ENCODE results near the gene ANTXR1.

The ANTXR1 gene

GRCh38 chr2:68992933-68993332, 20.0 kb upstream of the ANTXR1 start:
- Mint-ChIP-seq H3K27me3 (peaks cover 11% of the 10 kb centered on the region), H3K36me3 (no peaks in the 10 kb centered on the region), H3K4me1 (no peaks in the 10 kb centered on the region), H3K4me3 (no peak overlapping the region), H3K9me3 (no peaks in the 10 kb centered on the region), H3K27ac (no peak overlapping the region)

GRCh38 chr2:68993660-68994059, 19.3 kb upstream of the ANTXR1 start:
- Mint-ChIP-seq H3K36me3 (no peaks in the 10 kb centered on the region), H3K27ac (no peak overlapping the region), H3K4me3 (no peak overlapping the region), H3K9me3 (no peaks in the 10 kb centered on the region), H3K27me3 (peaks cover 14% of the 10 kb centered on the region), H3K4me1 (no peaks in the 10 kb centered on the region)

- H3K9me3 Mint-ChIP-seq: no peaks in the 10 kb centered on the region
- H3K27ac Mint-ChIP-seq: no peak overlapping the region
These were observed 18.1 kb upstream of the ANTXR1 start for GRCh38 chr2:68994864-68995263.

GRCh38 chr2:68995916-68996315, 17.1 kb upstream of the ANTXR1 start:
- Mint-ChIP-seq H3K4me3 (no peak overlapping the region), H3K9me3 (no peaks in the 10 kb centered on the region), H3K27me3 (peaks cover 15% of the 10 kb centered on the region), H3K4me1 (no peaks in the 10 kb centered on the region), H3K27ac (no peak overlapping the region), H3K36me3 (no peaks in the 10 kb centered on the region)

More at GRCh38 chr2:68994864-68995263, 18.1 kb upstream of the ANTXR1 start:
- Mint-ChIP-seq H3K27me3 (peaks cover 14% of the 10 kb centered on the region), H3K36me3 (no peaks in the 10 kb centered on the region), H3K4me3 (no peak overlapping the region), H3K4me1 (no peaks in the 10 kb centered on the region)

- H3K4me3 Mint-ChIP-seq: no peak overlapping the region
- H3K9me3 Mint-ChIP-seq: peaks cover 9% of the 10 kb centered on the region
- peaks cover 25% of the 10 kb centered on the region for H3K27me3 Mint-ChIP-seq
- no peak overlapping the region for H3K27ac Mint-ChIP-seq
- H3K4me1 Mint-ChIP-seq: no peaks in the 10 kb centered on the region
- peaks cover 6% of the 10 kb centered on the region for H3K36me3 Mint-ChIP-seq
These were observed 15.6 kb upstream of the ANTXR1 start for GRCh38 chr2:68997401-68997800.

GRCh38 chr2:69001879-69002278, 11.1 kb upstream of the ANTXR1 start:
- Mint-ChIP-seq H3K4me1 (no peaks in the 10 kb centered on the region), H3K9me3 (peaks cover 10% of the 10 kb centered on the region)

GRCh38 chr2:69003731-69004130, 9.2 kb upstream of the ANTXR1 start:
- H3K27me3 Mint-ChIP-seq: peaks cover 32% of the 10 kb centered on the region
- H3K36me3 Mint-ChIP-seq: peaks cover 6% of the 10 kb centered on the region
- no peak overlapping the region for H3K4me3 Mint-ChIP-seq
- peaks cover 10% of the 10 kb centered on the region for H3K9me3 Mint-ChIP-seq
- H3K4me1 Mint-ChIP-seq: no peaks in the 10 kb centered on the region
- no peak overlapping the region for H3K27ac Mint-ChIP-seq

More at GRCh38 chr2:69001879-69002278, 11.1 kb upstream of the ANTXR1 start:
- H3K27ac Mint-ChIP-seq: no peak overlapping the region
- no peak overlapping the region for H3K4me3 Mint-ChIP-seq
- peaks cover 37% of the 10 kb centered on the region for H3K27me3 Mint-ChIP-seq
- peaks cover 6% of the 10 kb centered on the region for H3K36me3 Mint-ChIP-seq

GRCh38 chr2:69007169-69007568, 5.8 kb upstream of the ANTXR1 start:
- H3K4me3 Mint-ChIP-seq: no peak overlapping the region
- H3K36me3 Mint-ChIP-seq: peaks cover 2% of the 10 kb centered on the region
- H3K4me1 Mint-ChIP-seq: no peaks in the 10 kb centered on the region
- peaks cover 3% of the 10 kb centered on the region for H3K9me3 Mint-ChIP-seq
- peaks cover 27% of the 10 kb centered on the region for H3K27me3 Mint-ChIP-seq
- no peak overlapping the region for H3K27ac Mint-ChIP-seq

GRCh38 chr2:69007603-69008002, 5.4 kb upstream of the ANTXR1 start:
- Mint-ChIP-seq H3K27me3 (peaks cover 27% of the 10 kb centered on the region), H3K4me3 (no peak overlapping the region), H3K36me3 (no peaks in the 10 kb centered on the region), H3K9me3 (no peaks in the 10 kb centered on the region), H3K4me1 (peaks cover 3% of the 10 kb centered on the region), H3K27ac (no peak overlapping the region)

GRCh38 chr2:69010437-69011194, 2.4 kb upstream of the ANTXR1 start:
- Mint-ChIP-seq H3K4me1 (peaks cover 17% of the 10 kb centered on the region), H3K27me3 (peaks cover 31% of the 10 kb centered on the region), H3K4me3 (no peak overlapping the region), H3K27ac (no peak overlapping the region), H3K36me3 (no peaks in the 10 kb centered on the region), H3K9me3 (no peaks in the 10 kb centered on the region)

- peaks cover 17% of the 10 kb centered on the region for H3K4me1 Mint-ChIP-seq
- H3K9me3 Mint-ChIP-seq: no peaks in the 10 kb centered on the region
- H3K4me3 Mint-ChIP-seq: peak overlapping the region; percentile 96
- H3K27ac Mint-ChIP-seq: no peak overlapping the region
- H3K36me3 Mint-ChIP-seq: no peaks in the 10 kb centered on the region
- peaks cover 28% of the 10 kb centered on the region for H3K27me3 Mint-ChIP-seq
These were observed 1.3 kb upstream of the ANTXR1 start for GRCh38 chr2:69011611-69012157.

- Mint-ChIP-seq H3K4me1 (peaks cover 17% of the 10 kb centered on the region), H3K4me3 (peak overlapping the region; percentile 96), H3K27me3 (peaks cover 37% of the 10 kb centered on the region), H3K9me3 (no peaks in the 10 kb centered on the region), H3K36me3 (no peaks in the 10 kb centered on the region), H3K27ac (peak overlapping the region; percentile 18)
These were observed 453 bp upstream of the ANTXR1 start for GRCh38 chr2:69012310-69013141.

GRCh38 chr2:69013840-69014821, 1.2 kb downstream of the ANTXR1 start:
- Mint-ChIP-seq H3K27ac (no peak overlapping the region), H3K9me3 (no peaks in the 10 kb centered on the region), H3K36me3 (no peaks in the 10 kb centered on the region)

GRCh38 chr2:69017080-69017479, 4.1 kb downstream of the ANTXR1 start:
- Mint-ChIP-seq H3K27me3 (peaks cover 44% of the 10 kb centered on the region), H3K9me3 (no peaks in the 10 kb centered on the region), H3K27ac (peak overlapping the region; percentile 8), H3K4me1 (peaks cover 17% of the 10 kb centered on the region), H3K4me3 (no peak overlapping the region), H3K36me3 (no peaks in the 10 kb centered on the region)

More at GRCh38 chr2:69013840-69014821, 1.2 kb downstream of the ANTXR1 start:
- peaks cover 46% of the 10 kb centered on the region for H3K27me3 Mint-ChIP-seq
- H3K4me1 Mint-ChIP-seq: peaks cover 17% of the 10 kb centered on the region
- H3K4me3 Mint-ChIP-seq: peak overlapping the region; percentile 96

- H3K27ac Mint-ChIP-seq: no peak overlapping the region
- peaks cover 12% of the 10 kb centered on the region for H3K4me1 Mint-ChIP-seq
- H3K4me3 Mint-ChIP-seq: no peak overlapping the region
- no peaks in the 10 kb centered on the region for H3K36me3 Mint-ChIP-seq
- H3K9me3 Mint-ChIP-seq: no peaks in the 10 kb centered on the region
- H3K27me3 Mint-ChIP-seq: peaks cover 38% of the 10 kb centered on the region
These were observed 4.9 kb downstream of the ANTXR1 start for GRCh38 chr2:69017835-69018234.

All from activated naive CD4-positive, alpha-beta T cell treated with anti-CD3 and anti-CD28 coated beads, Interleukin-2, amount 50 U/mL, for 24 hours (primary cell).